Measurements from ENCODE around the gene ELOVL5. TPM values are rescaled to one million over a fixed set of nuclear protein-coding genes. Genes with fewer than 3 reads are reported as not detected.

The ELOVL5 gene
- total RNA-seq, 1 donor from 2014 or later, result 55.9 TPM

GRCh38 chr6:53266553-53267090 is 82.1 kb downstream of the ELOVL5 start:
- no peak for TF ChIP-seq CTCF (conservative IDR thresholded peaks at IDR 0.05; ENCODE audit: low read depth, low read length)
- no peak for DNase-seq (ENCODE audit: low read depth)
- no peak overlapping the region for H3K4me3 ChIP-seq (ENCODE audit: low read depth, low read length)

GRCh38 chr6:53264915-53265607 is 83.7 kb downstream of the ELOVL5 start:
- no peak for DNase-seq (ENCODE audit: low read depth)
- no peak overlapping the region for H3K4me3 ChIP-seq (ENCODE audit: low read depth, low read length)
- no peak for TF ChIP-seq CTCF (conservative IDR thresholded peaks at IDR 0.05; ENCODE audit: low read depth, low read length)

GRCh38 chr6:53264337-53264736 is 84.4 kb downstream of the ELOVL5 start:
- no peak for TF ChIP-seq CTCF (conservative IDR thresholded peaks at IDR 0.05; ENCODE audit: low read depth, low read length)
- no peak overlapping the region for H3K4me3 ChIP-seq (ENCODE audit: low read depth, low read length)
- no peak for DNase-seq (ENCODE audit: low read depth)

- no peak for TF ChIP-seq CTCF (conservative IDR thresholded peaks at IDR 0.05; ENCODE audit: low read depth, low read length)
- DNase-seq (ENCODE audit: low read depth), result no peak
Measured at GRCh38 chr6:53263917-53264316, 84.8 kb downstream of the ELOVL5 start.

GRCh38 chr6:53259860-53260580 is 88.7 kb downstream of the ELOVL5 start:
- no peak for DNase-seq (ENCODE audit: low read depth)
- TF ChIP-seq CTCF (conservative IDR thresholded peaks at IDR 0.05; ENCODE audit: low read depth, low read length), result no peak
- H3K4me3 ChIP-seq (ENCODE audit: low read depth, low read length), result no peak overlapping the region

More at GRCh38 chr6:53263917-53264316, 84.8 kb downstream of the ELOVL5 start:
- no peak overlapping the region for H3K4me3 ChIP-seq (ENCODE audit: low read depth, low read length)

- DNase-seq (ENCODE audit: low read depth), result no peak
- H3K4me3 ChIP-seq (ENCODE audit: low read depth, low read length), result no peak overlapping the region
- no peak for TF ChIP-seq CTCF (conservative IDR thresholded peaks at IDR 0.05; ENCODE audit: low read depth, low read length)
Measured at GRCh38 chr6:53258774-53259155, 90.0 kb downstream of the ELOVL5 start.
